ENCODE results near the gene CCDC183. TPM values are rescaled to one million over a fixed set of nuclear protein-coding genes. Genes with fewer than 3 reads are reported as not detected.

Gene CCDC183
- polyA plus RNA-seq, 1 donor (not counting 4 experiments of a cell fraction or from before 2014, with no cell fraction given) = 0.03 TPM

DNA sequence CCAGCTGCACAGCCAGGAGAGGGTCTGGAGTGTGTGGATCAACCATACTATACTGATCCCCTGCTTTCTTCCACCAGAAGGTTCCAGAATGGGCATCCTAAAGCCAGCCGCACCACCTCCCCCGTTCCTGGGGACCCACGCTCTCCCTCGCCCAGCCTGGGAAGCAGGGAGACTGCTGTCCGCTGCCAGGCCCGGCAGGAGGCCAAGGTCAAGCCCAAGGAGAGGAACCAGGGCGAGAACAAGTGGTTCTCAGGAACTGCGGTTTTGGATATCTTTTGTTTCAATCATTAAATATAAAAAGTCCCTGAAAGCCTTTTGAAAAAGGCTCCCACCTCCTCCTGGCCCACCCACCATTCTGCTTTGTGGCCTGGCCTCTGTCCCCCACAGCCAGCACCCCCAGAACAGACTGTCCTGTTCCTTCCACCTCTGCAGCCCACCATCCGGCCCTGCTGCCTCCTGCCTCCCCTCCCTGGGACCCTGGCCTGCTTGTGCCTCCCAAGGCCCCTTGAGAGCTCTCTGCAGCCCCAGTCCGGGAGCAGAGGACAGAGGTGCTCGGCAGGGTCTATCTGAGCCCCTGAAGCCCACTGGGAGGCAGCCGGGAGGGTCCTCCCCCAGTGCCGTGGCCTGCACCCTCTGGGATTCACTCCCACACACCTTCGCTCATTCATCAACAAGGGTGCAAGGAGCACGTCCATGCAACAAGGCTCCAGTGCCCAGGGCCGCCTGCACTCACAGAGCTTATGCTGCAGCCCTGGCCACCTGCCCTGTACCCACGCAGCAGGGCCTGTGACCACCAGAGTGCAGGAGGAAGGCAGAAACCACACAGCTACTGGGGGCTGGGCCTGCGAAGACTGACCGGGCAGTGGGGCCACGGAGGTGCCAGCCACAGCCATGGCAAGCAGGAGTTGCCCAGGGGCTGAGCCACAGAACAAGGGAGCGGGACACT, 47.2 kb upstream of the CCDC183 start:
- FAIRE-seq = no peak

DNA sequence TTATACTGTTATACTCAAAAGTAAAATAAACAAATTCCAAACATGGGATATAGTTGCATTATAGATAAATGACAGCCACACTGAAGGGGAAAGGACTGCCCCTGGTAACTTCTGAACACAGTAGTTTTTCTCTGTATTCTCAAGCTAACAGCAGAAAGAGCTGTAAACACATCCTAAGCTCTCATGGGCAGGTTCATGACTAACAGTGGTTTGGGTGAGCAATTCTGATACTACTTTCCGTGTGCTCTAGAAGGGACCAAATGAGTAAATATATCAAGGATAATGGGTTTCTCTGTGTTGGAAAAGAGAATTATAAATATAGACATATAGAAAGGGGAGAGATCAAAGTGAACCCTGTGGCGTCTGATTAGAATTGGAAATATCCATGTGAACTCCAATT, 45.6 kb upstream of the CCDC183 start:
- Histone ChIP-seq H3K4me2 (ENCODE audit: control insufficient read depth, extremely low read depth, insufficient read depth, low read depth, low read length) (no peak overlapping the region), H3K9me1 (ENCODE audit: control insufficient read depth, extremely low read depth, insufficient read depth, low read length) (no peaks in the 10 kb centered on the region), H3K4me1 (ENCODE audit: control insufficient read depth, extremely low read depth, insufficient read depth, low read length) (no peaks in the 10 kb centered on the region), H3K36me3 (ENCODE audit: control insufficient read depth in 2 of 2, extremely low read depth in 1 of 2, insufficient read depth in 2 of 2, low read length in 2 of 2) (no peaks in the 10 kb centered on the region), H3K9ac (ENCODE audit: control insufficient read depth, extremely low read depth, insufficient read depth, low read length) (no peak overlapping the region), H3K79me2 (ENCODE audit: control insufficient read depth, insufficient read depth, low read length) (no peaks in the 10 kb centered on the region), H3K27ac (ENCODE audit: control insufficient read depth, insufficient read depth, low read length) (no peak overlapping the region), H3K4me3 (ENCODE audit: control insufficient read depth in 2 of 3, extremely low read depth in 1 of 3, insufficient read depth in 2 of 3, low read depth in 1 of 3, low read length in 3 of 3) (no peak overlapping the region), H3K27me3 (ENCODE audit: control insufficient read depth, extremely low read depth, insufficient read depth, low read length) (peaks cover 8% of the 10 kb centered on the region), H2AFZ (ENCODE audit: control insufficient read depth, low read length) (no peak overlapping the region), H4K20me1 (ENCODE audit: control insufficient read depth, extremely low read depth, insufficient read depth, low read length) (no peaks in the 10 kb centered on the region), H3K9me3 (ENCODE audit: control insufficient read depth, low read depth, low read length) (peaks cover 2% of the 10 kb centered on the region)
- TF ChIP-seq, protein P1, sequence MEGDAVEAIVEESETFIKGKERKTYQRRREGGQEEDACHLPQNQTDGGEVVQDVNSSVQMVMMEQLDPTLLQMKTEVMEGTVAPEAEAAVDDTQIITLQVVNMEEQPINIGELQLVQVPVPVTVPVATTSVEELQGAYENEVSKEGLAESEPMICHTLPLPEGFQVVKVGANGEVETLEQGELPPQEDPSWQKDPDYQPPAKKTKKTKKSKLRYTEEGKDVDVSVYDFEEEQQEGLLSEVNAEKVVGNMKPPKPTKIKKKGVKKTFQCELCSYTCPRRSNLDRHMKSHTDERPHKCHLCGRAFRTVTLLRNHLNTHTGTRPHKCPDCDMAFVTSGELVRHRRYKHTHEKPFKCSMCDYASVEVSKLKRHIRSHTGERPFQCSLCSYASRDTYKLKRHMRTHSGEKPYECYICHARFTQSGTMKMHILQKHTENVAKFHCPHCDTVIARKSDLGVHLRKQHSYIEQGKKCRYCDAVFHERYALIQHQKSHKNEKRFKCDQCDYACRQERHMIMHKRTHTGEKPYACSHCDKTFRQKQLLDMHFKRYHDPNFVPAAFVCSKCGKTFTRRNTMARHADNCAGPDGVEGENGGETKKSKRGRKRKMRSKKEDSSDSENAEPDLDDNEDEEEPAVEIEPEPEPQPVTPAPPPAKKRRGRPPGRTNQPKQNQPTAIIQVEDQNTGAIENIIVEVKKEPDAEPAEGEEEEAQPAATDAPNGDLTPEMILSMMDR (optimal IDR thresholded peaks at IDR 0.05 in 1 of 3, IDR thresholded peaks at IDR 0.05 in 1 of 3, conservative IDR thresholded peaks at IDR 0.05 in 1 of 3; ENCODE audit: extremely low read depth in 1 of 3, insufficient read depth in 2 of 3, low read length in 3 of 3) = no peak
- no peak for TF ChIP-seq EZH2 (IDR thresholded peaks at IDR 0.05; ENCODE audit: low read length)
- no peak for FAIRE-seq
- no peak for DNase-seq (ENCODE audit: low read depth, low spot score)
- dilution Hi-C loops (cut with MboI; ENCODE audit: extremely low pct_ligation_motif_present, low sequenced_read_pairs) = no loop called here

More for the DNA sequence above, 47.2 kb upstream of the CCDC183 start:
- Histone ChIP-seq H3K9me3 (ENCODE audit: control insufficient read depth, low read depth, low read length) (peaks cover 2% of the 10 kb centered on the region), H3K9me1 (ENCODE audit: control insufficient read depth, extremely low read depth, insufficient read depth, low read length) (no peaks in the 10 kb centered on the region), H3K36me3 (ENCODE audit: control insufficient read depth in 2 of 2, extremely low read depth in 1 of 2, insufficient read depth in 2 of 2, low read length in 2 of 2) (no peaks in the 10 kb centered on the region), H2AFZ (ENCODE audit: control insufficient read depth, low read length) (no peak overlapping the region), H3K4me1 (ENCODE audit: control insufficient read depth, extremely low read depth, insufficient read depth, low read length) (no peaks in the 10 kb centered on the region), H3K4me2 (ENCODE audit: control insufficient read depth, extremely low read depth, insufficient read depth, low read depth, low read length) (no peak overlapping the region), H3K27ac (ENCODE audit: control insufficient read depth, insufficient read depth, low read length) (no peak overlapping the region), H3K79me2 (ENCODE audit: control insufficient read depth, insufficient read depth, low read length) (no peaks in the 10 kb centered on the region), H3K4me3 (ENCODE audit: control insufficient read depth in 2 of 3, extremely low read depth in 1 of 3, insufficient read depth in 2 of 3, low read depth in 1 of 3, low read length in 3 of 3) (no peak overlapping the region), H4K20me1 (ENCODE audit: control insufficient read depth, extremely low read depth, insufficient read depth, low read length) (no peaks in the 10 kb centered on the region), H3K9ac (ENCODE audit: control insufficient read depth, extremely low read depth, insufficient read depth, low read length) (no peak overlapping the region), H3K27me3 (ENCODE audit: control insufficient read depth, extremely low read depth, insufficient read depth, low read length) (peaks cover 12% of the 10 kb centered on the region)
- dilution Hi-C loops (cut with MboI; ENCODE audit: extremely low pct_ligation_motif_present, low sequenced_read_pairs) = no loop called here
- TF ChIP-seq, protein P1 (optimal IDR thresholded peaks at IDR 0.05 in 1 of 3, IDR thresholded peaks at IDR 0.05 in 1 of 3, conservative IDR thresholded peaks at IDR 0.05 in 1 of 3; ENCODE audit: extremely low read depth in 1 of 3, insufficient read depth in 2 of 3, low read length in 3 of 3) = no peak
- TF ChIP-seq EZH2 (IDR thresholded peaks at IDR 0.05; ENCODE audit: low read length) = no peak
- DNase-seq (ENCODE audit: low read depth, low spot score) = no peak
